ENCODE data around the gene KDM1B. TPM values are rescaled to one million over a fixed set of nuclear protein-coding genes. Genes with fewer than 3 reads are reported as not detected.

KDM1B gene
- total RNA-seq, 1 donor = 17.3 TPM

GRCh38 chr6:18260448-18261106, 105.4 kb downstream of the KDM1B start:
- no peak for DNase-seq (ENCODE audit: low read depth)
- TF ChIP-seq, protein P1, sequence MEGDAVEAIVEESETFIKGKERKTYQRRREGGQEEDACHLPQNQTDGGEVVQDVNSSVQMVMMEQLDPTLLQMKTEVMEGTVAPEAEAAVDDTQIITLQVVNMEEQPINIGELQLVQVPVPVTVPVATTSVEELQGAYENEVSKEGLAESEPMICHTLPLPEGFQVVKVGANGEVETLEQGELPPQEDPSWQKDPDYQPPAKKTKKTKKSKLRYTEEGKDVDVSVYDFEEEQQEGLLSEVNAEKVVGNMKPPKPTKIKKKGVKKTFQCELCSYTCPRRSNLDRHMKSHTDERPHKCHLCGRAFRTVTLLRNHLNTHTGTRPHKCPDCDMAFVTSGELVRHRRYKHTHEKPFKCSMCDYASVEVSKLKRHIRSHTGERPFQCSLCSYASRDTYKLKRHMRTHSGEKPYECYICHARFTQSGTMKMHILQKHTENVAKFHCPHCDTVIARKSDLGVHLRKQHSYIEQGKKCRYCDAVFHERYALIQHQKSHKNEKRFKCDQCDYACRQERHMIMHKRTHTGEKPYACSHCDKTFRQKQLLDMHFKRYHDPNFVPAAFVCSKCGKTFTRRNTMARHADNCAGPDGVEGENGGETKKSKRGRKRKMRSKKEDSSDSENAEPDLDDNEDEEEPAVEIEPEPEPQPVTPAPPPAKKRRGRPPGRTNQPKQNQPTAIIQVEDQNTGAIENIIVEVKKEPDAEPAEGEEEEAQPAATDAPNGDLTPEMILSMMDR (IDR thresholded peaks at IDR 0.05; ENCODE audit: insufficient read depth, low read depth, low read length) = no peak
- peak overlapping the region; percentile 6 for H3K4me3 ChIP-seq (ENCODE audit: low read depth, low read length)

GRCh38 chr6:18261877-18262276, 106.7 kb downstream of the KDM1B start:
- DNase-seq (ENCODE audit: low read depth) = no peak
- TF ChIP-seq, protein P1 (IDR thresholded peaks at IDR 0.05; ENCODE audit: insufficient read depth, low read depth, low read length) = no peak
- peak overlapping the region; percentile 18 for H3K4me3 ChIP-seq (ENCODE audit: low read depth, low read length)

DNA sequence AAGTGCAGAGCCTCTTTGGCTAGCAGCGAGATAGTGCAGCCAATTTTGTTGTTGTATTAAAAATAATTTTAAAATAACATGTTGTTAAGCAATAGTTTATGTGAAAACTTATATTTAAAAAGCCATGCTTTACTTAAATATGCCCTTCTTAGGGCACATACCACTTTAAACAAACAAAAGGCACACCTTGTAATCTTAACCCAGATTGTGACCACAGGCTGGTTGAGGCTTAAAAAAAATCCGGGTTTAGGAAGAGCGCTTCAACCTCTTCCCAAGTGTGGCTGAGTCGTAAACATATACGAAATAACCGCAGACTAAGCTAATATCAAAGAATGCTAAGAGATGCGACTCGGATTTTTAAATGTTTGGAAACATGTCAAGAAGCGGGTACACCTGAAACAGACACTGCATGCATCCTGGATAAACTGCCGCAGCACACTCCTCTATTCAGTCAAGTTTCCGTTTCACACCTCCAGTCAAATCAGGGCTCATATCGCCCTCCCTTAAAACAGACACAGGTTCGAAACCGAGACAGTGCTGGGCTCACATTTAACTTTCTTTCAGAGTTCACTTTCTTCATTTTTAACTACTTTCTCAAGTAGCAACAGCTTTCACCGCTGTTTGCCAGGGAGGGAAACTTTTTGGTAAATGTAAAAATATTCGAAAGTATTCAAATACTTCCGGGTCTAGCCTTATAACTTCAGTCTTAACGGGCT, 107.6 kb downstream of the KDM1B start:
- DNase-seq (ENCODE audit: low read depth) = peak; percentile 30
- TF ChIP-seq, protein P1 (IDR thresholded peaks at IDR 0.05; ENCODE audit: insufficient read depth, low read depth, low read length) = no peak
- peak overlapping the region; percentile 89 for H3K4me3 ChIP-seq (ENCODE audit: low read depth, low read length)

GRCh38 chr6:18263418-18264218, 108.4 kb downstream of the KDM1B start:
- DNase-seq (ENCODE audit: low read depth) = peak; percentile 39
- H3K4me3 ChIP-seq (ENCODE audit: low read depth, low read length) = peak overlapping the region; percentile 89
- TF ChIP-seq, protein P1 (IDR thresholded peaks at IDR 0.05; ENCODE audit: insufficient read depth, low read depth, low read length) = no peak

DNA sequence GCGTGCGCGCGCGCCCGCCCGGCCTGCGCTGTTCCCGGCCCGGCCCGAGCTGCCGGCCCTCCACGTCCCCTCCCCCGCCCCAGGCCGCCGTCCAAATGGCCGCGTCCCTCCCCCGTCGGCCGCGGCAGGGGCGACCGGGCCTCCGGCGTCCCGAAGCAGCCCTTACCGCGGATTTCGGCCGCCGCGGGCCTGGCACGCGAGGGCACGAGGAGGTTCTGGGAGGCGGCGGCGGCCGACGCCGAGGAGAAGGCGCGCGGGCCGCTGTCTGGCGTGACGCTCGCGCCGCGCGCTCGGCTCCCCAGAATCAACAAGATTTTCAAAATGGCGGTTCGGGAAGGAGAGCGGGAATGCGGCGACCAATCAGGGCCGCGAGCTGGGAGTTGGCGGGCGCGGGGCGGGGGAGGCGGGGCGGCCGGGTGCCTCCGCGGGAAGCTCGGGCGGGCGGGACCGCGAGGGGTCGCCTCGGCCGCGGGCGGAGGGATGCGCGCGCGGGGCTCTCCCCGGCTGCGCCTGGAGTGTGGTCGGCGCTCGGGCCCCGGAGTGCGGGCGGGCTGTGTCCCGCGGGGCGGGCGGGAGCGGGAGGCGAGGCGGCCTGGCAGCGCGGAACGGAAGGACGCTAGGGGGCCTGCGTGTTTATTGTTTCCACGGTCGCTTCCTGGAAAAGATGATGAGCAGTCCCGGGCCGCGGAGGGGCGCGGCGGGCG, 109.1 kb downstream of the KDM1B start, which contains the start of gene DEK:
Gene DEK (minus strand): TSS at position 312 of the 704 bp plus-strand sequence. CDS start 543 bp downstream, outside the sequence.
- DNase-seq (ENCODE audit: low read depth) = peak; percentile 83
- H3K4me3 ChIP-seq (ENCODE audit: low read depth, low read length) = peak within 1 kb of the TSS; percentile 89
- TF ChIP-seq, protein P1 (IDR thresholded peaks at IDR 0.05; ENCODE audit: insufficient read depth, low read depth, low read length) = peak; percentile 47

DNA sequence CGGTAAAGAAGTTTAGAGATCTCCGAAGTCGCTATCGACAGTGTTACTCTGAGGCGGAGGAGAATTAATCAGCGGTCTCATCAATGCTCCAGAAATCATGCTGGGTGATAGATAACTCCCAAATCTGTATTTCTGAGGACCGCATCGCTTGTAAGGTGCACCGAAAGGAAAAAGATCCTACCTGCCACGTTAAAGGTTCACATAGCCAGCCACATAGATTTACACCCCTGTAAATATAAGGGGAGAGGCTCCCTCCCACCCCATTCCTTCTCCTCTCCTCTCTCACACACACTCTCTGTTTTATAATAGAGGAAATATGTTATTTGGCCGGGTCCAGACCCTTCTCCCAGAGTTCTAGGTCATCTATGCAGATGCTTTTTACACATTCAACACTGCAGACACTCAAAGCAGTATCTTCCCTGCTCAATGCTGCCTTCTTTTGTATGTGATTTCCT, 109.7 kb downstream of the KDM1B start:
- DNase-seq (ENCODE audit: low read depth) = no peak
- peak overlapping the region; percentile 89 for H3K4me3 ChIP-seq (ENCODE audit: low read depth, low read length)
- TF ChIP-seq, protein P1 (IDR thresholded peaks at IDR 0.05; ENCODE audit: insufficient read depth, low read depth, low read length) = no peak

Data from fibroblast of villous mesenchyme (primary cell).